Activated T-helper 2 cell treated with anti-CD3 and anti-CD28 coated beads, Interferon-gamma antibody, Interleukin-2, Interleukin-4, amounts not matched to agents 10 μg/mL and 5 μg/mL and 100 μg/mL, durations not matched to agents 14 hours and 24 hours and 36 hours (primary cell): ENCODE data around the gene IGF2BP1. TPM values are rescaled to one million over a fixed set of nuclear protein-coding genes. Genes with fewer than 3 reads are reported as not detected.
"Not testable (repeated sequence)": the region's sequence is repeated elsewhere in the genome, so short reads cannot be mapped to it uniquely, and the experiment has no call there.

ENCODE experiments used
- DNase-seq: peaks from one replicate; pipeline ENCODE4 v3.0.0; 2021; ENCODE audit warnings: low spot score
- H3K27ac Mint-ChIP-seq: one replicate; pipeline ENCODE4 v1.8.0; 2021; ENCODE audit warnings: mixed read lengths
- H3K27me3 Mint-ChIP-seq: one replicate; pipeline ENCODE4 v1.8.0; 2021; ENCODE audit warnings: low read depth, mixed read lengths
- H3K36me3 Mint-ChIP-seq: one replicate; pipeline ENCODE4 v1.8.0; 2021; ENCODE audit warnings: low read depth, mixed read lengths
- H3K4me1 Mint-ChIP-seq: one replicate; pipeline ENCODE4 v1.8.0; 2021; ENCODE audit warnings: low read depth, mixed read lengths
- H3K4me3 Mint-ChIP-seq: one replicate; pipeline ENCODE4 v1.8.0; 2021; ENCODE audit warnings: low read depth, mild to moderate bottlenecking, moderate library complexity, mixed read lengths
- H3K9me3 Mint-ChIP-seq: one replicate; pipeline ENCODE4 v1.8.0; 2021; ENCODE audit warnings: mixed read lengths
- intact Hi-C: fragments of 100-400 bp; cut with micrococcal nuclease; formaldehyde crosslinking; loops from one replicate; pipeline ENCODE4 v1.15.1; 2023
- total RNA-seq: library from RNA; stranded (reverse); gene quantifications from 2 replicates; pipeline ENCODE4 v1.2.3, GENCODE V29; 2022

IGF2BP1 gene
- total RNA-seq, 1 donor from 2014 or later: 0.32 TPM

- Mint-ChIP-seq H3K27me3 (peaks cover 6% of the 10 kb centered on the region), H3K27ac (no peak overlapping the region), H3K4me3 (no peak overlapping the region), H3K9me3 (no peaks in the 10 kb centered on the region), H3K4me1 (no peaks in the 10 kb centered on the region), H3K36me3 (no peaks in the 10 kb centered on the region)
- intact Hi-C loops: no loop called here
- DNase-seq: no peak
Observed at GRCh38 chr17:49079840-49080663, 82.9 kb downstream of the IGF2BP1 start.

- Mint-ChIP-seq H3K4me3 (no peak overlapping the region), H3K27ac (no peak overlapping the region), H3K9me3 (no peaks in the 10 kb centered on the region), H3K36me3 (no peaks in the 10 kb centered on the region), H3K4me1 (no peaks in the 10 kb centered on the region), H3K27me3 (peaks cover 20% of the 10 kb centered on the region)
- intact Hi-C loops: no loop called here
- DNase-seq: no peak
Observed at GRCh38 chr17:49082231-49082630, 85.0 kb downstream of the IGF2BP1 start.

GRCh38 chr17:49085046-49085445 is 87.9 kb downstream of the IGF2BP1 start:
- H3K36me3 Mint-ChIP-seq, intact Hi-C loops, H3K4me3 Mint-ChIP-seq, H3K4me1 Mint-ChIP-seq, H3K27ac Mint-ChIP-seq, DNase-seq, H3K9me3 Mint-ChIP-seq: not testable (repeated sequence)
- H3K27me3 Mint-ChIP-seq: peaks cover 25% of the 10 kb centered on the region

GRCh38 chr17:49085565-49086315 is 88.6 kb downstream of the IGF2BP1 start:
- Mint-ChIP-seq H3K9me3 (no peaks in the 10 kb centered on the region), H3K36me3 (no peaks in the 10 kb centered on the region), H3K27ac (no peak overlapping the region), H3K4me3 (no peak overlapping the region), H3K27me3 (peaks cover 25% of the 10 kb centered on the region), H3K4me1 (no peaks in the 10 kb centered on the region)
- DNase-seq: no peak
- intact Hi-C loops: no loop called here

GRCh38 chr17:49086316-49086605 is 89.1 kb downstream of the IGF2BP1 start:
- no peak overlapping the region for H3K4me3 Mint-ChIP-seq
- H3K27me3 Mint-ChIP-seq: peaks cover 25% of the 10 kb centered on the region
- intact Hi-C loops: no loop called here
- no peak overlapping the region for H3K27ac Mint-ChIP-seq
- no peak for DNase-seq
- no peaks in the 10 kb centered on the region for H3K4me1 Mint-ChIP-seq
- H3K9me3 Mint-ChIP-seq: no peaks in the 10 kb centered on the region
- no peaks in the 10 kb centered on the region for H3K36me3 Mint-ChIP-seq

GRCh38 chr17:49086649-49087048 is 89.5 kb downstream of the IGF2BP1 start:
- Mint-ChIP-seq H3K9me3 (no peaks in the 10 kb centered on the region), H3K4me1 (no peaks in the 10 kb centered on the region), H3K4me3 (no peak overlapping the region), H3K36me3 (no peaks in the 10 kb centered on the region), H3K27ac (no peak overlapping the region), H3K27me3 (peaks cover 25% of the 10 kb centered on the region)
- DNase-seq: no peak
- intact Hi-C loops: no loop called here

- Mint-ChIP-seq H3K4me1 (no peaks in the 10 kb centered on the region), H3K9me3 (no peaks in the 10 kb centered on the region), H3K36me3 (no peaks in the 10 kb centered on the region), H3K27ac (no peak overlapping the region), H3K27me3 (peaks cover 25% of the 10 kb centered on the region), H3K4me3 (no peak overlapping the region)
- no peak for DNase-seq
- intact Hi-C loops: no loop called here
Observed at GRCh38 chr17:49089094-49089493, 91.9 kb downstream of the IGF2BP1 start.

- no peaks in the 10 kb centered on the region for H3K4me1 Mint-ChIP-seq
- DNase-seq: no peak
- intact Hi-C loops: no loop called here
- no peak overlapping the region for H3K4me3 Mint-ChIP-seq
- H3K36me3 Mint-ChIP-seq: no peaks in the 10 kb centered on the region
- H3K9me3 Mint-ChIP-seq: no peaks in the 10 kb centered on the region
- peaks cover 16% of the 10 kb centered on the region for H3K27me3 Mint-ChIP-seq
- H3K27ac Mint-ChIP-seq: no peak overlapping the region
Observed at GRCh38 chr17:49090878-49091594, 93.9 kb downstream of the IGF2BP1 start.

GRCh38 chr17:49093131-49093530 is 95.9 kb downstream of the IGF2BP1 start:
- Mint-ChIP-seq H3K27ac (no peak overlapping the region), H3K9me3 (no peaks in the 10 kb centered on the region), H3K4me1 (no peaks in the 10 kb centered on the region), H3K4me3 (no peak overlapping the region), H3K27me3 (peaks cover 3% of the 10 kb centered on the region), H3K36me3 (no peaks in the 10 kb centered on the region)
- intact Hi-C loops: no loop called here
- no peak for DNase-seq

DNA sequence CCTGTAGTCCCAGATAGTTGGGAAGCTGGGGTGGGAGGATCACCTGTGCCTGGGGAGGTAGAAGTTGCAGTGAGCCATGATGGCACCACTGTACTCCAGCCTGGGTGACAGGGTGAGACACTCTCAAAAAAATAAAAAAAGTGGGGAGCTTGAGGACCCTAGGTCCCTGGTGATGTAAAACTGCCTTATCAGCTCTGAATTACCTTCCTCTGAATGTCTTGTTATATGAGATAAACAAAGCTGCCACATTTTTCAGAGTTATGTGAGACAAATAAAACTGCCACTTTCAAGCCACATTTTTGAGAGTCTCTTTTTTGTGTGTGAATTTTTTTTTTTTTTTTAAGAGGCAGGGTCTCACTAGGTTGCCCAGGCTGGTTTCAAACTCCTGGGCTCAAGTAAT is 103.4 kb downstream of the IGF2BP1 start:
- DNase-seq: no peak
- H3K9me3 Mint-ChIP-seq: no peaks in the 10 kb centered on the region
- H3K27me3 Mint-ChIP-seq: peaks cover 2% of the 10 kb centered on the region
- H3K4me1 Mint-ChIP-seq: no peaks in the 10 kb centered on the region
- no peak overlapping the region for H3K27ac Mint-ChIP-seq
- intact Hi-C loops: no loop called here
- no peaks in the 10 kb centered on the region for H3K36me3 Mint-ChIP-seq
- H3K4me3 Mint-ChIP-seq: no peak overlapping the region

GRCh38 chr17:49101054-49101534 is 103.9 kb downstream of the IGF2BP1 start:
- intact Hi-C loops: no loop called here
- Mint-ChIP-seq H3K27ac (no peak overlapping the region), H3K36me3 (no peaks in the 10 kb centered on the region), H3K27me3 (peaks cover 2% of the 10 kb centered on the region), H3K4me1 (no peaks in the 10 kb centered on the region), H3K4me3 (no peak overlapping the region), H3K9me3 (no peaks in the 10 kb centered on the region)
- DNase-seq: no peak

DNA sequence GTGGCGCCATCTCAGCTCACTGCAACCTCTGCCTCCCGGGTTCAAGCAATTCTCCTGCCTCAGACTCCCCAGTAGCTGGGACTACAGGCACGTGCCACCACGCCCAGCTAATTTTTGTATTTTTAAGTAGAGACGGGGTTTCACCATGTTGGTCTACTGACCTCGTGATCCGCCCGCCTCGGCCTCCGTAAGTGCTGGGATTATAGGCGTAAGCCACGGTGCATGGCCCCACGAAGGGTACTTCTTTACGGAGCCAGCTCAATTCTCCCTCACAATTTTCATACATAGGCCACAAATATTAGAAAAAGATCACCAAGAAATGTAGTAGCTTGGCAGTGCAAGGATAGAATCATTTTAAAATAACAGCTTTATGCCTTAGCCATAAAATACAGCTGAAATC is 106.2 kb downstream of the IGF2BP1 start:
- H3K4me1 Mint-ChIP-seq, intact Hi-C loops, H3K27me3 Mint-ChIP-seq, H3K36me3 Mint-ChIP-seq, H3K4me3 Mint-ChIP-seq, DNase-seq, H3K9me3 Mint-ChIP-seq, H3K27ac Mint-ChIP-seq: not testable (repeated sequence)
